WTC11 (cell line): ENCODE results near the gene C19orf73. TPM values are rescaled to one million over a fixed set of nuclear protein-coding genes. Genes with fewer than 3 reads are reported as not detected.
A peak's percentile ranks its signal among the peaks of the same experiment; 100 is the strongest.

Source experiments
- FOXP1 ChIP-seq: sonication (generic); formaldehyde crosslinking; IDR thresholded peaks from 2 replicates; pipeline ENCODE4 v1.8.0; 2022; ENCODE audit warnings: missing genetic modification reagents, mild to moderate bottlenecking, moderate library complexity, borderline replicate concordance
- JUN ChIP-seq: sonication (generic); formaldehyde crosslinking; IDR thresholded peaks from 2 replicates; pipeline ENCODE4 v1.8.0; 2023; ENCODE audit warnings: mild to moderate bottlenecking, missing genetic modification reagents
- NFE2L1 ChIP-seq: sonication (generic); formaldehyde crosslinking; IDR thresholded peaks from 2 replicates; pipeline ENCODE4 v1.8.1; 2023; ENCODE audit warnings: missing genetic modification reagents
- SMAD4 ChIP-seq: sonication (generic); formaldehyde crosslinking; IDR thresholded peaks from 2 replicates; pipeline ENCODE4 v1.8.0; 2022; ENCODE audit warnings: mild to moderate bottlenecking, missing genetic modification reagents
- TEAD4 ChIP-seq: sonication (generic); formaldehyde crosslinking; IDR thresholded peaks from 2 replicates; pipeline ENCODE4 v1.8.0; 2022; ENCODE audit warnings: mild to moderate bottlenecking, missing genetic modification reagents
- ZBTB21 ChIP-seq: sonication (generic); formaldehyde crosslinking; IDR thresholded peaks from 2 replicates; pipeline ENCODE4 v1.8.1; 2023; ENCODE audit warnings: mild to moderate bottlenecking, missing genetic modification reagents, borderline replicate concordance
- ZNF138 ChIP-seq: sonication (generic); formaldehyde crosslinking; conservative IDR thresholded peaks from 2 replicates; pipeline ENCODE4 v1.8.1; 2022; ENCODE audit warnings: mild to moderate bottlenecking, moderate library complexity, missing genetic modification reagents
- ZNF219 ChIP-seq: sonication (generic); formaldehyde crosslinking; IDR thresholded peaks from 2 replicates; pipeline ENCODE4 v1.8.0; 2023; ENCODE audit warnings: missing genetic modification reagents, mild to moderate bottlenecking, borderline replicate concordance
- ZNF263 ChIP-seq: sonication (generic); formaldehyde crosslinking; IDR thresholded peaks from 2 replicates; pipeline ENCODE4 v1.8.1; 2022; ENCODE audit warnings: low read depth, mild to moderate bottlenecking, moderate library complexity, missing genetic modification reagents
- ZNF317 ChIP-seq: sonication (generic); formaldehyde crosslinking; IDR thresholded peaks from 2 replicates; pipeline ENCODE4 v1.8.1; 2023; ENCODE audit warnings: low read depth, mild to moderate bottlenecking, moderate library complexity, missing genetic modification reagents, borderline replicate concordance
- ZNF423 ChIP-seq: fragments of 250-450 bp; sonication (Bioruptor Pico); IDR thresholded peaks from 2 replicates; pipeline ENCODE4 v2.1.2; 2022; ENCODE audit warnings: mild to moderate bottlenecking, moderate library complexity
- ZNF671 ChIP-seq: fragments of 250-450 bp; sonication (Bioruptor Pico); IDR thresholded peaks from 2 replicates; pipeline ENCODE4 v1.8.0; 2021; ENCODE audit warnings: mild to moderate bottlenecking
- total RNA-seq: library from RNA; stranded (reverse); gene quantifications from 3 replicates; pipeline ENCODE4 v1.2.3, GENCODE V29; 2021
- TF ChIP-seq, protein P1 (sequence below): fragments of 250-450 bp; sonication (Bioruptor Pico); conservative IDR thresholded peaks from 2 replicates; pipeline ENCODE4 v1.9.0; 2021; ENCODE audit warnings: mild to moderate bottlenecking
- TF ChIP-seq, protein P2 (sequence below): sonication (generic); formaldehyde crosslinking; IDR thresholded peaks from 2 replicates; pipeline ENCODE4 v1.8.0; 2022; ENCODE audit warnings: mild to moderate bottlenecking, missing genetic modification reagents
- TF ChIP-seq, protein P3 (sequence below): sonication (generic); formaldehyde crosslinking; IDR thresholded peaks from 2 replicates; pipeline ENCODE4 v1.8.1; 2023; ENCODE audit warnings: mild to moderate bottlenecking, missing genetic modification reagents, moderate library complexity
- TF ChIP-seq, protein P4 (sequence below): sonication (generic); formaldehyde crosslinking; IDR thresholded peaks from 2 replicates; pipeline ENCODE4 v1.8.0; 2022; ENCODE audit warnings: mild to moderate bottlenecking, missing genetic modification reagents
- TF ChIP-seq, protein P5 (sequence below): sonication (generic); formaldehyde crosslinking; IDR thresholded peaks from 2 replicates; pipeline ENCODE4 v1.8.1; 2023; ENCODE audit warnings: mild to moderate bottlenecking, missing genetic modification reagents
- TF ChIP-seq, protein P6 (sequence below): sonication (generic); formaldehyde crosslinking; IDR thresholded peaks from 2 replicates; pipeline ENCODE4 v1.8.1; 2022; ENCODE audit warnings: low read depth, mild to moderate bottlenecking, moderate library complexity, missing genetic modification reagents, borderline replicate concordance
- TF ChIP-seq, protein P7 (sequence below): sonication (generic); formaldehyde crosslinking; IDR thresholded peaks from 2 replicates; pipeline ENCODE4 v1.8.0; 2022; ENCODE audit warnings: mild to moderate bottlenecking, missing genetic modification reagents

C19orf73 gene
- total RNA-seq, 1 experiment from 2014 or later = 3.2 TPM

DNA sequence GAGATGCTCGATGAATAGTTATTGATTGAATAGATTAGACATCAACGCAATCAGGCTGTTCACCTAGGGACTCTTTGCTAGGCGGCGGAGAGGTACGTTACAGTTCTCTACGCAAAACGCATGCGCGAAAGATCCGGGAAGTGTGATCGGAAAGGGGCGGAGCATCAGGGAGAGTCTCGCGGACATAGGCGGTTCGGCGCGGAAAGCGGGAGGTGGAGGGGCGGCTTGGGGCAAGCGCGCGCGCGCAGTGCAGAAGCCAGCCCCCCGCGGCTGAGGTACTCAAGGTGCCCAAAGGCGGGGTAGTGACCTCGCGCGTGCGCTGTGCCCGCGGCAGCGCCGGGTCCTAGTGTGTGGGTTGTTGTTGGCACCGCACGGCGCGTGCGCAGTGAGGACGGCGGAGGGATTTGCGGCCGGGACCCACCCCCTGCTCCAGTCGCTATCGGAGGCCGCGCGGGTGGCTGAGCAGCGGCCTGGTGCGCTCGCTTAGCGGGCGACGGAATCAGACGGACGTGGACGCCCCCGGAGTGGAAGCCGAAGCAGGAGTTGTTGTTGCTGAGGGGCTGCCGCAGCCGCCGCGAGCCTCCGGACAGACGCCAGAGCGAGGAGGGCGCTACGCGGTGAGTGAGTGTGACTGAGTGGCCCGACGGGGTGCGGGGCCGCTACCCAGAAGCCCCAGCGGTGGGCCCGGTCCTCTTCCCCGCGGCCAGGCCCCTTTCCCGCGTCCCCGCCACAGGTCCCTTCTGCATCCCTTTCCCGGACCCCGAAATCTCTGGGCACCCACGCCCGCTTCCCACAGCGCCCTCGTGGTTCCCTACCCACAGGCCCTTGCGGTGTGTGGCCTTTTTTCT, 33.7 kb downstream of the C19orf73 start, which contains the start of gene SNRNP70 (continued):
- TF ChIP-seq, protein P1, sequence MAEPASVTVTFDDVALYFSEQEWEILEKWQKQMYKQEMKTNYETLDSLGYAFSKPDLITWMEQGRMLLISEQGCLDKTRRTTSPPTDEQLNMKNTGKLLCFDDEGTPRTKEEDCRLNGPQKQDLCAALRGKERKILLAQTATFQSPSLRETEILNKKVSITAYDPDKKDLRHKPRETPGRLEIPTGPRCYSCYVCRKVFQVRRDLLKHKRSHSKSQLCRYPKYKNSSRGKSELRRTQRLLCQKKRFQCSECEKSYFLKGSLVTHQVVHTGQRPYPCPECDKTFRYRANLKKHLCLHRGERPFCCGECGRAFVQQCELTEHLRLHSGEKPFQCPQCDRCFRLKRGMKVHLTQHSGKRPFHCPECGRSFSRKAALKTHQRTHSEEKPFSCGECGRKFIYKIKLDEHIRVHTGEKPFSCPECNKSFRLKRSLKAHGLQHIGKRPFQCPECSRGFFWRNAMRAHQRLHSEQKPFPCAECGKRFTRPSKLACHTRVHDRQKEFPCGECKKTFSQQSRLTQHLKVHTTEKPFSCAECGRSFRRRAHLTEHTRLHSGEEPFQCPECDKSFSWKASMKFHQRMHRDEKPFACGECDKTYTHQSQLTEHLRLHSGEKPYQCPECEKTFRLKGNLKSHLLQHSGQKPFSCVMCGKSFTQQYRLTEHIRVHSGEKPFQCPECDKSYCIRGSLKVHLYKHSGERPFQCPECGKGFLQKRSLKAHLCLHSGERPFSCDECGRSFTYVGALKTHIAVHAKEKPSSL (CRISPR knock-in tag) = no peak
- TF ChIP-seq FOXP1 (CRISPR knock-in tag) = peak; percentile 97
- no peak for TF ChIP-seq ZNF423
- TF ChIP-seq ZNF671 = no peak
- TF ChIP-seq TEAD4 (CRISPR knock-in tag) = peak; percentile 66; the same call in 1 of the 2 replicates
- no peak for TF ChIP-seq ZNF138 (CRISPR knock-in tag)
- TF ChIP-seq ZNF219 (CRISPR knock-in tag) = no peak
- peak; percentile 82; the same call in 1 of the 2 replicates for TF ChIP-seq JUN (CRISPR knock-in tag)
- TF ChIP-seq, protein P2, sequence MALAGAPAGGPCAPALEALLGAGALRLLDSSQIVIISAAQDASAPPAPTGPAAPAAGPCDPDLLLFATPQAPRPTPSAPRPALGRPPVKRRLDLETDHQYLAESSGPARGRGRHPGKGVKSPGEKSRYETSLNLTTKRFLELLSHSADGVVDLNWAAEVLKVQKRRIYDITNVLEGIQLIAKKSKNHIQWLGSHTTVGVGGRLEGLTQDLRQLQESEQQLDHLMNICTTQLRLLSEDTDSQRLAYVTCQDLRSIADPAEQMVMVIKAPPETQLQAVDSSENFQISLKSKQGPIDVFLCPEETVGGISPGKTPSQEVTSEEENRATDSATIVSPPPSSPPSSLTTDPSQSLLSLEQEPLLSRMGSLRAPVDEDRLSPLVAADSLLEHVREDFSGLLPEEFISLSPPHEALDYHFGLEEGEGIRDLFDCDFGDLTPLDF (CRISPR knock-in tag) = no peak
- no peak for TF ChIP-seq ZNF317
- TF ChIP-seq ZBTB21 (CRISPR knock-in tag) = no peak
- TF ChIP-seq, protein P3, sequence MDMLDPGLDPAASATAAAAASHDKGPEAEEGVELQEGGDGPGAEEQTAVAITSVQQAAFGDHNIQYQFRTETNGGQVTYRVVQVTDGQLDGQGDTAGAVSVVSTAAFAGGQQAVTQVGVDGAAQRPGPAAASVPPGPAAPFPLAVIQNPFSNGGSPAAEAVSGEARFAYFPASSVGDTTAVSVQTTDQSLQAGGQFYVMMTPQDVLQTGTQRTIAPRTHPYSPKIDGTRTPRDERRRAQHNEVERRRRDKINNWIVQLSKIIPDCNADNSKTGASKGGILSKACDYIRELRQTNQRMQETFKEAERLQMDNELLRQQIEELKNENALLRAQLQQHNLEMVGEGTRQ (CRISPR knock-in tag) = no peak
- TF ChIP-seq, protein P4, sequence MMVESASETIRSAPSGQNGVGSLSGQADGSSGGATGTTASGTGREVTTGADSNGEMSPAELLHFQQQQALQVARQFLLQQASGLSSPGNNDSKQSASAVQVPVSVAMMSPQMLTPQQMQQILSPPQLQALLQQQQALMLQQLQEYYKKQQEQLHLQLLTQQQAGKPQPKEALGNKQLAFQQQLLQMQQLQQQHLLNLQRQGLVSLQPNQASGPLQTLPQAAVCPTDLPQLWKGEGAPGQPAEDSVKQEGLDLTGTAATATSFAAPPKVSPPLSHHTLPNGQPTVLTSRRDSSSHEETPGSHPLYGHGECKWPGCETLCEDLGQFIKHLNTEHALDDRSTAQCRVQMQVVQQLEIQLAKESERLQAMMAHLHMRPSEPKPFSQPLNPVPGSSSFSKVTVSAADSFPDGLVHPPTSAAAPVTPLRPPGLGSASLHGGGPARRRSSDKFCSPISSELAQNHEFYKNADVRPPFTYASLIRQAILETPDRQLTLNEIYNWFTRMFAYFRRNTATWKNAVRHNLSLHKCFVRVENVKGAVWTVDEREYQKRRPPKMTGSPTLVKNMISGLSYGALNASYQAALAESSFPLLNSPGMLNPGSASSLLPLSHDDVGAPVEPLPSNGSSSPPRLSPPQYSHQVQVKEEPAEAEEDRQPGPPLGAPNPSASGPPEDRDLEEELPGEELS = 0 out of 2 replicates have a peak, but pooled peaks have one; percentile 58
- no peak for TF ChIP-seq ZNF263 (CRISPR knock-in tag)
- TF ChIP-seq, protein P5, sequence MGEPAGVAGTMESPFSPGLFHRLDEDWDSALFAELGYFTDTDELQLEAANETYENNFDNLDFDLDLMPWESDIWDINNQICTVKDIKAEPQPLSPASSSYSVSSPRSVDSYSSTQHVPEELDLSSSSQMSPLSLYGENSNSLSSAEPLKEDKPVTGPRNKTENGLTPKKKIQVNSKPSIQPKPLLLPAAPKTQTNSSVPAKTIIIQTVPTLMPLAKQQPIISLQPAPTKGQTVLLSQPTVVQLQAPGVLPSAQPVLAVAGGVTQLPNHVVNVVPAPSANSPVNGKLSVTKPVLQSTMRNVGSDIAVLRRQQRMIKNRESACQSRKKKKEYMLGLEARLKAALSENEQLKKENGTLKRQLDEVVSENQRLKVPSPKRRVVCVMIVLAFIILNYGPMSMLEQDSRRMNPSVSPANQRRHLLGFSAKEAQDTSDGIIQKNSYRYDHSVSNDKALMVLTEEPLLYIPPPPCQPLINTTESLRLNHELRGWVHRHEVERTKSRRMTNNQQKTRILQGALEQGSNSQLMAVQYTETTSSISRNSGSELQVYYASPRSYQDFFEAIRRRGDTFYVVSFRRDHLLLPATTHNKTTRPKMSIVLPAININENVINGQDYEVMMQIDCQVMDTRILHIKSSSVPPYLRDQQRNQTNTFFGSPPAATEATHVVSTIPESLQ (CRISPR knock-in tag) = no peak
- TF ChIP-seq SMAD4 (CRISPR knock-in tag) = no peak
- TF ChIP-seq NFE2L1 (CRISPR knock-in tag) = peak; percentile 81
- TF ChIP-seq, protein P6, sequence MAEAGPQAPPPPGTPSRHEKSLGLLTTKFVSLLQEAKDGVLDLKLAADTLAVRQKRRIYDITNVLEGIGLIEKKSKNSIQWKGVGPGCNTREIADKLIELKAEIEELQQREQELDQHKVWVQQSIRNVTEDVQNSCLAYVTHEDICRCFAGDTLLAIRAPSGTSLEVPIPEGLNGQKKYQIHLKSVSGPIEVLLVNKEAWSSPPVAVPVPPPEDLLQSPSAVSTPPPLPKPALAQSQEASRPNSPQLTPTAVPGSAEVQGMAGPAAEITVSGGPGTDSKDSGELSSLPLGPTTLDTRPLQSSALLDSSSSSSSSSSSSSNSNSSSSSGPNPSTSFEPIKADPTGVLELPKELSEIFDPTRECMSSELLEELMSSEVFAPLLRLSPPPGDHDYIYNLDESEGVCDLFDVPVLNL (CRISPR knock-in tag) = peak; percentile 84; the same call in 1 of the 2 replicates
- TF ChIP-seq, protein P7, sequence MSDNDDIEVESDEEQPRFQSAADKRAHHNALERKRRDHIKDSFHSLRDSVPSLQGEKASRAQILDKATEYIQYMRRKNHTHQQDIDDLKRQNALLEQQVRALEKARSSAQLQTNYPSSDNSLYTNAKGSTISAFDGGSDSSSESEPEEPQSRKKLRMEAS = peak; percentile 85
